ENCODE data around the gene LCN6.
"Not testable (repeated sequence)": the region's sequence is repeated elsewhere in the genome, so short reads cannot be mapped to it uniquely, and the experiment has no call there.

LCN6 gene

GRCh38 chr9:136759436-136760325, 11.4 kb upstream of the LCN6 start:
- H3K9me3 Mint-ChIP-seq: peaks cover 11% of the 10 kb centered on the region
- no peak overlapping the region for H3K4me3 Mint-ChIP-seq
- no peaks in the 10 kb centered on the region for H3K4me1 Mint-ChIP-seq
- no peaks in the 10 kb centered on the region for H3K36me3 Mint-ChIP-seq
- no peak for DNase-seq
- H3K27me3 Mint-ChIP-seq: peaks cover 43% of the 10 kb centered on the region
- no peak overlapping the region for H3K27ac Mint-ChIP-seq
- CTCF ChIA-PET: interaction anchor here (0.8 to 2.7 kb wide), 4 partner anchors 9 to 31 kb away, joined by 3 to 8 read pairs (median 4); no protein-coding TSS in a partner anchor

- CTCF ChIA-PET: interaction anchor here (0.8 kb wide), 1 partner anchor 30 kb away, joined by 3 read pairs; no protein-coding TSS in a partner anchor
- Mint-ChIP-seq H3K4me1 (no peaks in the 10 kb centered on the region), H3K9me3 (peaks cover 11% of the 10 kb centered on the region), H3K27ac (no peak overlapping the region), H3K27me3 (peaks cover 43% of the 10 kb centered on the region), H3K4me3 (no peak overlapping the region), H3K36me3 (no peaks in the 10 kb centered on the region)
- DNase-seq: no peak
Observed at GRCh38 chr9:136759001-136759400, 10.7 kb upstream of the LCN6 start.

DNA sequence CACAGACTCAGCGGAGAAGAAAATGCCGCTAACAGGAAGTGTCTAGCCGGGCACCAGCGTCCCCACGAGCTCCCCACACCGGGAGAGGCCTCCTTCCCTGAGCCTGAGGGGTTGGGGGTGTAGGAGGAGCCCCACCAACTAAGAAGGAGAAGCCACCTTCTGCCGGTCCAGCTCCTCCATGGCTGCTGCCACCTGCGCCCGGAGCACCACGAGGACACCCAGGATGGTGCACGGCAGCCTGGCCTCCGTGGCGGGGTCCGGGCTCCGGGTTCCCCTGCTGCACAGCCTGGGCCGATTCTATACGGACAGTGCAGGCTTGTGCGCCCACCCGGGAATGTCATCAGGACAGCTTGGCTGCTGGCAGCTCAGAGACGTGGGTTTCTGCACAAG, 9.4 kb upstream of the LCN6 start:
- Mint-ChIP-seq H3K27me3 (peaks cover 39% of the 10 kb centered on the region), H3K4me1 (no peaks in the 10 kb centered on the region), H3K27ac (no peak overlapping the region), H3K4me3 (no peak overlapping the region), H3K9me3 (peaks cover 13% of the 10 kb centered on the region), H3K36me3 (no peaks in the 10 kb centered on the region)
- no peak for DNase-seq
- CTCF ChIA-PET: interaction anchor here (0.9 to 1.3 kb wide), 3 partner anchors 14 to 29 kb away, joined by 3 read pairs; no protein-coding TSS in a partner anchor

GRCh38 chr9:136757328-136757727, 9.0 kb upstream of the LCN6 start:
- no peaks in the 10 kb centered on the region for H3K4me1 Mint-ChIP-seq
- CTCF ChIA-PET: interaction anchor here (0.9 to 1.3 kb wide), 3 partner anchors 14 to 28 kb away, joined by 3 read pairs; no protein-coding TSS in a partner anchor
- peaks cover 18% of the 10 kb centered on the region for H3K9me3 Mint-ChIP-seq
- no peak overlapping the region for H3K27ac Mint-ChIP-seq
- H3K4me3 Mint-ChIP-seq: no peak overlapping the region
- no peaks in the 10 kb centered on the region for H3K36me3 Mint-ChIP-seq
- peaks cover 39% of the 10 kb centered on the region for H3K27me3 Mint-ChIP-seq
- no peak for DNase-seq

DNA sequence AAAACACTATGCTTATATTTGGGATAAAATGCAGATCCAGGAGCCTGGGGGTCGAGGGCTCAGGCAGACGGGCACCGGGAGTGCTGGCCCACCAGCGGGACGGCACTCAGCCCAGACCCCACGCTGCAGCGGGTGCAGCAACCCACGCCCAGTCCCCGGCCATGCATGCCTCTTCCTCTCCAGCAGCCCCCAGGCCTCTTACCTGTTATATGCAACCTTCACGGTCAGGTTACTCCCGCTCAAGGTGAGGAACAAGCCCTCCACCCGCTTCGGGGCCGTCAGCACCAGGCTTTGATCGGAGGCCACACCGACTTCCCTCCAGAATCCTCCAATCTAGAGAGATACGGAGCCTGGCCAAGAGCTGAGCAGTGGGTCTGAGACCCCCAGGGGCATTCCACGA, 8.5 kb upstream of the LCN6 start:
- no peaks in the 10 kb centered on the region for H3K36me3 Mint-ChIP-seq
- H3K27ac Mint-ChIP-seq: no peak overlapping the region
- H3K4me3 Mint-ChIP-seq: no peak overlapping the region
- DNase-seq: no peak
- H3K9me3 Mint-ChIP-seq: peaks cover 22% of the 10 kb centered on the region
- H3K4me1 Mint-ChIP-seq: no peaks in the 10 kb centered on the region
- CTCF ChIA-PET: no interaction called here
- peaks cover 40% of the 10 kb centered on the region for H3K27me3 Mint-ChIP-seq

GRCh38 chr9:136756134-136756438, 7.8 kb upstream of the LCN6 start:
- no peak overlapping the region for H3K4me3 Mint-ChIP-seq
- H3K9me3 Mint-ChIP-seq: peaks cover 28% of the 10 kb centered on the region
- peaks cover 38% of the 10 kb centered on the region for H3K27me3 Mint-ChIP-seq
- H3K27ac Mint-ChIP-seq: no peak overlapping the region
- DNase-seq: no peak
- H3K36me3 Mint-ChIP-seq: no peaks in the 10 kb centered on the region
- CTCF ChIA-PET: no interaction called here
- H3K4me1 Mint-ChIP-seq: no peaks in the 10 kb centered on the region

DNA sequence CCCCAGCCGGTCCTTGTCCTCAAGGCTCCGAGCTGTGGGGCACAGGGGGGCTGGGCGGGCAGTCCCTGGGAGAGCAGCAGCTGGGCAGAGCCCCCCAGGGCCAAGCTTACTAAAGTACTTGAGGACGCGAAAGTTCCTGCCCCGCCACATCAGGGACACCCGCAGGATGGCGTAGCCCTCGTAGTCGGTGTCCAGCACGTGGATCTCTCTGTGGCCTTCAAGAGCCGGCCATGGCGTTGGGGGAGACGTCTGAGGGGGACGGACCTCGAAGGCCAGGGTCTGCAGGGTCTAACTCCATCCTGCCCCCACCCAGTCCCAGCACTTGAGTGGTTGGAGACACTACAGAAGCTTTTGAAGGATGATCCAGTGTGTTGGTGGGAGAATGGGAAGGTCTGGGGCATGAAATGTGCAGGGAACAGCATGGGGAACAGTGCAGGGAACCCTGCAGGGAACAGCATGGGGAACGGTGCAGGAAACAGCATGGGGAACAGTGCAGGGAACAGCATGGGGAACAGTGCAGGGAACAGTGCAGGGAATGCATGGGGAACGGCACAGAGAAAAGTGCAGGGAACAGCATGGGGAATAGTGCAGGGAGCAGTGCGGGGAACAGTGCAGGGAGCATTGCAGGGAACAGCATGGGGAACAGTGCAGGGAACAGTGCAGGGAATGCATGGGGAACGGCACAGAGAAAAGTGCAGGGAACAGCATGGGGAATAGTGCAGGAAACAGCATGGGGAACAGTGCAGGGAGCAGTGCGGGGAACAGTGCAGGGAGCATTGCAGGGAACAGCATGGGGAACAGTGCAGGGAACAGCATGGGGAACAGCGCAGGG, 7.2 kb upstream of the LCN6 start:
- DNase-seq, H3K27ac Mint-ChIP-seq, H3K4me3 Mint-ChIP-seq, H3K36me3 Mint-ChIP-seq, CTCF ChIA-PET, H3K4me1 Mint-ChIP-seq: not testable (repeated sequence)
- Mint-ChIP-seq H3K9me3 (peaks cover 28% of the 10 kb centered on the region), H3K27me3 (peaks cover 40% of the 10 kb centered on the region)

- Mint-ChIP-seq H3K4me1 (peaks cover 2% of the 10 kb centered on the region), H3K27ac (no peak overlapping the region), H3K36me3 (no peaks in the 10 kb centered on the region), H3K9me3 (peaks cover 28% of the 10 kb centered on the region), H3K27me3 (peaks cover 41% of the 10 kb centered on the region), H3K4me3 (no peak overlapping the region)
- CTCF ChIA-PET: interaction anchor here (0.7 kb wide), 1 partner anchor 23 kb away, joined by 4 read pairs; no protein-coding TSS in a partner anchor
- no peak for DNase-seq
Observed at GRCh38 chr9:136754626-136755301, 6.4 kb upstream of the LCN6 start.

DNA sequence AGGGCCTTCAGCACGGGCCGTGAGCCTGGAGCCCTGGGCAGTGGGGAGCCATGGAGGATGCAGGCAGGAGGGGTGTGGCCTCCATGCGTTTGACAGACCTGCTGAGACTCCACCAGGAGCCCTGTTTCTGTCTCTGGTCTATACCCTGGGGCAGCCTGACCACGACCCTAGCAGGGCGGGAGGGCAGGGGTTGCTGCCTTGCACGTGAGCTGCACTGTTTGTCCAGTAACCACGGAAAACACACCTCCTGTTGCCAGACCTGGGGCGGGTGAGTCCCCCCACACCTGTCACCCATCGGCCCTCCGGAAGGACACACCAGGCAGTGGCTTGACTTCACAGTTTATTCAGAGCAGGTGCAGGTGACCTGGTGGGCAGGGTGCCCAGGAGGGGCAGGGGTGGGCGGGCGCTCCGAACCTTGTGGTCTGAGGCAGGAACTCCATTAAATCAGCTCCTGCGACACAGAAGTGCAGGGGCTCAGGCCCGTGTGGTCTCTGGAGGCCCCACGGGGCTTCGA, 5.8 kb upstream of the LCN6 start:
- Mint-ChIP-seq H3K27ac (no peak overlapping the region), H3K4me1 (peaks cover 2% of the 10 kb centered on the region), H3K4me3 (no peak overlapping the region), H3K36me3 (no peaks in the 10 kb centered on the region), H3K27me3 (peaks cover 45% of the 10 kb centered on the region), H3K9me3 (peaks cover 28% of the 10 kb centered on the region)
- CTCF ChIA-PET: interaction anchor here (0.7 kb wide), 1 partner anchor 24 kb away, joined by 4 read pairs; no protein-coding TSS in a partner anchor
- DNase-seq: no peak

DNA sequence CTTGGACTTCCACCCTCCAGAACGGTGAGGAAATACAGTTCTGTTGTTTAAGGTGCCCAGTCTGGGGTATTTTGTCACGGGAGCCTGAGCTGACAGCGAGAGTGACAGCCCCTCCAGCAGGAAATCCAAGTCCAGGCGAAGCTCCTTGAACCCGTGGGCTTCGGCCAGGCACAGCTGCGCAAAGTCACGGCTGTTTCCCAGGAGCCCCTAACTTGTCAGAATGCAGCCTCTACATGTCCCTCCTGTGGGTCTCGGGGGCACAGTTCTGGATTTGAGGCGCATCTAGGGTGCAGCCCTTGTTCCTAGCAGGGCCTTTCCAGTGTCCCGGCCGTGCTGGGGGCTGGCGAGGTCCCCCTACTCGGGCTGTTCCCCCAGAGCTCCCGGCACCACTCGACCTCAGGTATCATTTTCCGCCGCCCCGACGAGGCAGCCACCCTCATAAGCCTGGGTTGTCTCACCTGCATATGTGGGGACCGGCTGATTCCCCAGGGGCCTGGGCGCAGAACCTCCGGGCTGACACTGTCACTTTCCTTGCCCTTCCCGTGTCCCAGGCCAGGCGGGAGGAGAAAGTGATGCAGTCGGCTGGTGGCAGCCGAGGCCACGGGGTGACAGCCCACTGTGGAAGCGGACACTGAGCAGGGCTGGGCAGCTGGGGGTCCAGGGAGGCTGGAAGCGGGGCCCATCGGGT, 5.2 kb upstream of the LCN6 start:
- H3K27ac Mint-ChIP-seq: no peak overlapping the region
- peaks cover 51% of the 10 kb centered on the region for H3K27me3 Mint-ChIP-seq
- H3K36me3 Mint-ChIP-seq: no peaks in the 10 kb centered on the region
- no peak for DNase-seq
- H3K9me3 Mint-ChIP-seq: peaks cover 28% of the 10 kb centered on the region
- CTCF ChIA-PET: no interaction called here
- H3K4me3 Mint-ChIP-seq: no peak overlapping the region
- H3K4me1 Mint-ChIP-seq: peaks cover 2% of the 10 kb centered on the region

- CTCF ChIA-PET: no interaction called here
- H3K27ac Mint-ChIP-seq: no peak overlapping the region
Observed at GRCh38 chr9:136751814-136752213, 3.5 kb upstream of the LCN6 start.

GRCh38 chr9:136751244-136751643, 2.9 kb upstream of the LCN6 start:
- no peak overlapping the region for H3K4me3 Mint-ChIP-seq
- CTCF ChIA-PET: interaction anchor here (1.9 to 2.0 kb wide), 2 partner anchors 10 to 24 kb away, joined by 7 to 8 read pairs; no protein-coding TSS in a partner anchor
- no peaks in the 10 kb centered on the region for H3K36me3 Mint-ChIP-seq
- H3K9me3 Mint-ChIP-seq: peaks cover 28% of the 10 kb centered on the region
- H3K27ac Mint-ChIP-seq: no peak overlapping the region
- no peak for DNase-seq
- peaks cover 67% of the 10 kb centered on the region for H3K27me3 Mint-ChIP-seq
- peaks cover 2% of the 10 kb centered on the region for H3K4me1 Mint-ChIP-seq

More at GRCh38 chr9:136751814-136752213, 3.5 kb upstream of the LCN6 start:
- no peak overlapping the region for H3K4me3 Mint-ChIP-seq
- peaks cover 28% of the 10 kb centered on the region for H3K9me3 Mint-ChIP-seq
- H3K4me1 Mint-ChIP-seq: peaks cover 2% of the 10 kb centered on the region
- H3K36me3 Mint-ChIP-seq: no peaks in the 10 kb centered on the region
- no peak for DNase-seq
- H3K27me3 Mint-ChIP-seq: peaks cover 68% of the 10 kb centered on the region

GRCh38 chr9:136750526-136750925, 2.2 kb upstream of the LCN6 start:
- no peak overlapping the region for H3K27ac Mint-ChIP-seq
- H3K9me3 Mint-ChIP-seq: peaks cover 20% of the 10 kb centered on the region
- peaks cover 2% of the 10 kb centered on the region for H3K4me1 Mint-ChIP-seq
- H3K4me3 Mint-ChIP-seq: no peak overlapping the region
- no peaks in the 10 kb centered on the region for H3K36me3 Mint-ChIP-seq
- CTCF ChIA-PET: interaction anchor here (1.2 to 2.0 kb wide), 3 partner anchors 10 to 35 kb away, joined by 3 to 8 read pairs (median 7); no protein-coding TSS in a partner anchor
- DNase-seq: no peak
- H3K27me3 Mint-ChIP-seq: peaks cover 65% of the 10 kb centered on the region

All from activated naive CD4-positive, alpha-beta T cell treated with anti-CD3 and anti-CD28 coated beads, Interleukin-2, amount 10 ng/mL, durations not matched to agents 7 days and 5 days (primary cell).